PC-3 (cell line): ENCODE results near the gene TMEM125.

Source experiments
- CTCF ChIP-seq: fragments of 300-600 bp; sonication (generic); conservative IDR thresholded peaks from 2 replicates; pipeline ENCODE4 v1.5.1; 2017; ENCODE audit warnings: antibody characterized with exemption, low read depth, mild to moderate bottlenecking, low read length
- EZH2 ChIP-seq: fragments of 300-600 bp; sonication (generic); IDR thresholded peaks from one replicate; pipeline ENCODE4 v1.6.1; 2017; ENCODE audit warnings: antibody characterized with exemption, mild to moderate bottlenecking, low read length; ENCODE audit not compliant: unreplicated experiment

DNA sequence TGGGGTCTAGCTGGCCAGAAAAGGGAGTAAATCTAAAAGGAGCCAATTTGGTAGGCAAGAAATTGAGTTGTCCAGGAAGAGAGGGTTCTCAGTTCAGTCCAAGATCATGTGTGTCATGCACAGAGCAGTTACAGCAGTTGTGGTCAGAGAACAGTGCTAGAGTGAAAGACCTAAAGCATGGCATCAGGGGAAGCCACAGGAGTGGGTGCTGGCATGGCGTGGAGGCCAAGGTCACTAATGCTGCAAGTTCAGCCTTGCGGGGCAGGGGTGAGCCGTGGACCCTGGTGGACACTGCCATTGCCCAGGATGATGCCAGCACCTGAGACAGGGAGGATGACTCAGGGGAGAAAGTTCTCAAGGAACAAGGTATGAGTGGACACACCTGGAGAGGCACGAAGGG, 16.6 kb upstream of the TMEM125 start:
- TF ChIP-seq CTCF (no peak), EZH2 (no peak)
